ENCODE data around the gene SPATA46.

The SPATA46 gene

GRCh38 chr1:162367772-162368171, 8.9 kb downstream of the SPATA46 start:
- ChIA-PET POLR2A (no interaction called here), CTCF (interaction anchor here (2.3 kb wide), 1 partner anchor 11 kb away, joined by 14 read pairs; no protein-coding TSS in a partner anchor)
- no peak for DNase-seq (ENCODE audit: low read depth, low spot score)
- H3K4me3 ChIP-seq (ENCODE audit: low read depth, low read length) = no peak overlapping the region
- TF ChIP-seq CTCF (IDR thresholded peaks at IDR 0.05; ENCODE audit: insufficient read depth, low read length, missing control alignments) = no peak

- H3K4me3 ChIP-seq (ENCODE audit: low read depth, low read length) = peak overlapping the region; percentile 46
- ChIA-PET CTCF (interaction anchor here (1.9 to 2.3 kb wide), 2 partner anchors 10 kb away, joined by 13 to 14 read pairs; no protein-coding TSS in a partner anchor), POLR2A (no interaction called here)
- no peak for TF ChIP-seq CTCF (IDR thresholded peaks at IDR 0.05; ENCODE audit: insufficient read depth, low read length, missing control alignments)
- DNase-seq (ENCODE audit: low read depth, low spot score) = no peak
Observed at GRCh38 chr1:162367073-162367472, 9.6 kb downstream of the SPATA46 start.

- no peak for DNase-seq (ENCODE audit: low read depth, low spot score)
- TF ChIP-seq CTCF (IDR thresholded peaks at IDR 0.05; ENCODE audit: insufficient read depth, low read length, missing control alignments) = no peak
- H3K4me3 ChIP-seq (ENCODE audit: low read depth, low read length) = peak overlapping the region; percentile 46
- POLR2A ChIA-PET = no interaction called here
- CTCF ChIA-PET = interaction anchor here (1.9 kb wide), 1 partner anchor 10 kb away, joined by 13 read pairs; no protein-coding TSS in a partner anchor
Observed at GRCh38 chr1:162366671-162367070, 10.0 kb downstream of the SPATA46 start.

GRCh38 chr1:162366149-162366548, 10.5 kb downstream of the SPATA46 start:
- POLR2A ChIA-PET = no interaction called here
- TF ChIP-seq CTCF (IDR thresholded peaks at IDR 0.05; ENCODE audit: insufficient read depth, low read length, missing control alignments) = no peak
- H3K4me3 ChIP-seq (ENCODE audit: low read depth, low read length) = no peak overlapping the region
- CTCF ChIA-PET = interaction anchor here (1.9 kb wide), 1 partner anchor 9 kb away, joined by 13 read pairs; no protein-coding TSS in a partner anchor
- DNase-seq (ENCODE audit: low read depth, low spot score) = no peak

GRCh38 chr1:162365284-162366020, 11.2 kb downstream of the SPATA46 start:
- POLR2A ChIA-PET = no interaction called here
- H3K4me3 ChIP-seq (ENCODE audit: low read depth, low read length) = no peak overlapping the region
- TF ChIP-seq CTCF (IDR thresholded peaks at IDR 0.05; ENCODE audit: insufficient read depth, low read length, missing control alignments) = no peak
- no peak for DNase-seq (ENCODE audit: low read depth, low spot score)
- CTCF ChIA-PET = interaction anchor here (1.9 kb wide), 1 partner anchor 8 kb away, joined by 13 read pairs; no protein-coding TSS in a partner anchor

- H3K4me3 ChIP-seq (ENCODE audit: low read depth, low read length) = no peak overlapping the region
- ChIA-PET CTCF (no interaction called here), POLR2A (no interaction called here)
- DNase-seq (ENCODE audit: low read depth, low spot score) = no peak
- no peak for TF ChIP-seq CTCF (IDR thresholded peaks at IDR 0.05; ENCODE audit: insufficient read depth, low read length, missing control alignments)
Observed at GRCh38 chr1:162364498-162364897, 12.2 kb downstream of the SPATA46 start.
